WTC11 (cell line): ENCODE results near the gene CROCC2. TPM values are rescaled to one million over a fixed set of nuclear protein-coding genes. Genes with fewer than 3 reads are reported as not detected.
A peak's percentile ranks its signal among the peaks of the same experiment; 100 is the strongest.

Experiments used
- ATAC-seq: fragments of 200-7000 bp; cut with Tn5 transposase; 2 replicates; pipeline ENCODE4 v1.10.0; 2021; ENCODE audit warnings: mild to moderate bottlenecking, moderate library complexity
- CTCF ChIA-PET: fragments of 300-600 bp; sonication (Branson Sonifier 250); formaldehyde crosslinking; loops from one replicate; lab custom pipeline; 2021; ENCODE audit warnings: antibody characterized with exemption; lab: Charles Lee
- POLR2A ChIA-PET: fragments of 350-600 bp; sonication (Branson Sonifier 250); formaldehyde crosslinking; loops from one replicate; lab custom pipeline; 2021; ENCODE audit warnings: antibody characterized with exemption; lab: Charles Lee
- DNase-seq: peaks from one replicate; pipeline ENCODE4 v3.0.0; 2021; ENCODE audit warnings: low spot score
- H3K27ac Mint-ChIP-seq: 2 replicates; pipeline ENCODE4 v1.8.0; 2021; ENCODE audit warnings: mixed read lengths
- H3K27me3 Mint-ChIP-seq: 2 replicates; pipeline ENCODE4 v1.8.0; 2021; ENCODE audit warnings: low read depth, mild to moderate bottlenecking, moderate library complexity, mixed read lengths
- H3K36me3 Mint-ChIP-seq: 2 replicates; pipeline ENCODE4 v1.8.0; 2021; ENCODE audit warnings: mixed read lengths
- H3K4me1 Mint-ChIP-seq: 2 replicates; pipeline ENCODE4 v1.8.0; 2022; ENCODE audit warnings: mixed read lengths
- H3K4me3 Mint-ChIP-seq: 2 replicates; pipeline ENCODE4 v1.8.0; 2021; ENCODE audit warnings: mild to moderate bottlenecking, moderate library complexity, mixed read lengths
- H3K9me3 Mint-ChIP-seq: 2 replicates; pipeline ENCODE4 v1.8.0; 2021; ENCODE audit warnings: mixed read lengths
- CREB1 ChIP-seq: sonication (generic); formaldehyde crosslinking; IDR thresholded peaks from 2 replicates; pipeline ENCODE4 v1.8.0; 2023; ENCODE audit warnings: mild to moderate bottlenecking, missing genetic modification reagents
- ELF4 ChIP-seq: sonication (generic); formaldehyde crosslinking; IDR thresholded peaks from 2 replicates; pipeline ENCODE4 v1.8.1; 2022; ENCODE audit warnings: low read depth, mild to moderate bottlenecking, moderate library complexity, missing genetic modification reagents
- GTF2I ChIP-seq: fragments of 250-450 bp; sonication (Bioruptor Pico); conservative IDR thresholded peaks from 2 replicates; pipeline ENCODE4 v1.4.0; 2021; ENCODE audit warnings: mild to moderate bottlenecking
- KAT7 ChIP-seq: sonication (generic); formaldehyde crosslinking; IDR thresholded peaks from 2 replicates; pipeline ENCODE4 v1.8.1; 2023; ENCODE audit warnings: missing genetic modification reagents, mild to moderate bottlenecking, borderline replicate concordance
- NFE2L1 ChIP-seq: sonication (generic); formaldehyde crosslinking; IDR thresholded peaks from 2 replicates; pipeline ENCODE4 v1.8.1; 2023; ENCODE audit warnings: missing genetic modification reagents
- RORB ChIP-seq: fragments of 250-450 bp; sonication (Bioruptor Pico); IDR thresholded peaks from 2 replicates; pipeline ENCODE4 v1.9.0; 2021; ENCODE audit warnings: mild to moderate bottlenecking
- SMAD3 ChIP-seq: sonication (generic); formaldehyde crosslinking; IDR thresholded peaks from 2 replicates; pipeline ENCODE4 v1.8.0; 2022; ENCODE audit warnings: missing genetic modification reagents, mild to moderate bottlenecking, borderline replicate concordance
- ZNF263 ChIP-seq: sonication (generic); formaldehyde crosslinking; IDR thresholded peaks from 2 replicates; pipeline ENCODE4 v1.8.1; 2022; ENCODE audit warnings: low read depth, mild to moderate bottlenecking, moderate library complexity, missing genetic modification reagents
- ZNF416 ChIP-seq: fragments of 250-450 bp; sonication (Bioruptor Pico); IDR thresholded peaks from 2 replicates; pipeline ENCODE4 v1.9.0; 2021; ENCODE audit warnings: mild to moderate bottlenecking, inconsistent platforms
- ZNF671 ChIP-seq: fragments of 250-450 bp; sonication (Bioruptor Pico); IDR thresholded peaks from 2 replicates; pipeline ENCODE4 v1.8.0; 2021; ENCODE audit warnings: mild to moderate bottlenecking
- total RNA-seq: library from RNA; stranded (reverse); gene quantifications from 3 replicates; pipeline ENCODE4 v1.2.3, GENCODE V29; 2021
- TF ChIP-seq, protein P1 (sequence below): sonication (generic); formaldehyde crosslinking; IDR thresholded peaks from 2 replicates; pipeline ENCODE4 v1.8.1; 2023; ENCODE audit warnings: mild to moderate bottlenecking, missing genetic modification reagents
- TF ChIP-seq, protein P2 (sequence below): fragments of 250-450 bp; sonication (Bioruptor Pico); IDR thresholded peaks from 2 replicates; pipeline ENCODE4 v1.9.0; 2021; ENCODE audit warnings: mild to moderate bottlenecking, borderline replicate concordance
- TF ChIP-seq, protein P3 (sequence below): fragments of 250-450 bp; sonication (Bioruptor Pico); IDR thresholded peaks from 2 replicates; pipeline ENCODE4 v1.9.0; 2021; ENCODE audit warnings: moderate library complexity, mild to moderate bottlenecking, inconsistent platforms, borderline replicate concordance
- TF ChIP-seq, protein P4 (sequence below): sonication (generic); formaldehyde crosslinking; IDR thresholded peaks from 2 replicates; pipeline ENCODE4 v1.8.1; 2023; ENCODE audit warnings: mild to moderate bottlenecking, missing genetic modification reagents, moderate library complexity
- TF ChIP-seq, protein P5 (sequence below): sonication (generic); formaldehyde crosslinking; IDR thresholded peaks from 2 replicates; pipeline ENCODE4 v1.8.1; 2022; ENCODE audit warnings: missing genetic modification reagents, borderline replicate concordance
- TF ChIP-seq, protein P6 (sequence below): fragments of 250-450 bp; sonication (Bioruptor Pico); IDR thresholded peaks from 2 replicates; pipeline ENCODE4 v2.1.2; 2022; ENCODE audit warnings: mild to moderate bottlenecking, moderate library complexity

Gene CROCC2
- total RNA-seq, 1 experiment from 2014 or later, result not detected

DNA sequence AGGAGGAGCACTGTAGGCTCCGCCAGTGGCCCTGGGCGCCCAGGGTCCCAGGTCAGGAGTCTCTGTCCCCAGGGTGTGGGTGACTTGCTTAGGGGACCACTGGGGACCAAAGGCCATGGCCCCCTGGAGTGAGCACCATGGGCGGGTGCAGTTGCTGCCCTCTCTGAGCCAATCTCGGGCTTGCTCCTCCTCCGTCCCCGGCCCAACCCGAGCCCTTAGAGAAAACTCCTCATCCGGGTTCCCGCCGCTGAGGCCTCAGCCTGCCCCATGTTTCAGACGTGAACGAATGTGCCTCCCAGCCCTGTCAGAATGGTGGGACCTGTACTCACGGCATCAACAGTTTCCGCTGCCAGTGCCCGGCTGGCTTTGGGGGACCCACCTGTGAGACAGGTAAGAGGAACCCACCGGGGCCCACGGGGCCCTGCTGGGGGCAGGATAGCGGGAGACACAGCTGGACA lies 130.9 kb downstream of the CROCC2 start:
- H3K4me3 Mint-ChIP-seq, result peak overlapping the region; percentile 53
- TF ChIP-seq CREB1 (CRISPR knock-in tag) (no peak), RORB (no peak), ZNF263 (CRISPR knock-in tag) (no peak), ZNF671 (CRISPR knock-in tag) (no peak), NFE2L1 (CRISPR knock-in tag) (no peak), GTF2I (CRISPR knock-in tag) (no peak), ZNF416 (CRISPR knock-in tag) (no peak), SMAD3 (no peak)
- TF ChIP-seq, protein P1, sequence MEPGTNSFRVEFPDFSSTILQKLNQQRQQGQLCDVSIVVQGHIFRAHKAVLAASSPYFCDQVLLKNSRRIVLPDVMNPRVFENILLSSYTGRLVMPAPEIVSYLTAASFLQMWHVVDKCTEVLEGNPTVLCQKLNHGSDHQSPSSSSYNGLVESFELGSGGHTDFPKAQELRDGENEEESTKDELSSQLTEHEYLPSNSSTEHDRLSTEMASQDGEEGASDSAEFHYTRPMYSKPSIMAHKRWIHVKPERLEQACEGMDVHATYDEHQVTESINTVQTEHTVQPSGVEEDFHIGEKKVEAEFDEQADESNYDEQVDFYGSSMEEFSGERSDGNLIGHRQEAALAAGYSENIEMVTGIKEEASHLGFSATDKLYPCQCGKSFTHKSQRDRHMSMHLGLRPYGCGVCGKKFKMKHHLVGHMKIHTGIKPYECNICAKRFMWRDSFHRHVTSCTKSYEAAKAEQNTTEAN (CRISPR knock-in tag), result no peak
- TF ChIP-seq, protein P2, sequence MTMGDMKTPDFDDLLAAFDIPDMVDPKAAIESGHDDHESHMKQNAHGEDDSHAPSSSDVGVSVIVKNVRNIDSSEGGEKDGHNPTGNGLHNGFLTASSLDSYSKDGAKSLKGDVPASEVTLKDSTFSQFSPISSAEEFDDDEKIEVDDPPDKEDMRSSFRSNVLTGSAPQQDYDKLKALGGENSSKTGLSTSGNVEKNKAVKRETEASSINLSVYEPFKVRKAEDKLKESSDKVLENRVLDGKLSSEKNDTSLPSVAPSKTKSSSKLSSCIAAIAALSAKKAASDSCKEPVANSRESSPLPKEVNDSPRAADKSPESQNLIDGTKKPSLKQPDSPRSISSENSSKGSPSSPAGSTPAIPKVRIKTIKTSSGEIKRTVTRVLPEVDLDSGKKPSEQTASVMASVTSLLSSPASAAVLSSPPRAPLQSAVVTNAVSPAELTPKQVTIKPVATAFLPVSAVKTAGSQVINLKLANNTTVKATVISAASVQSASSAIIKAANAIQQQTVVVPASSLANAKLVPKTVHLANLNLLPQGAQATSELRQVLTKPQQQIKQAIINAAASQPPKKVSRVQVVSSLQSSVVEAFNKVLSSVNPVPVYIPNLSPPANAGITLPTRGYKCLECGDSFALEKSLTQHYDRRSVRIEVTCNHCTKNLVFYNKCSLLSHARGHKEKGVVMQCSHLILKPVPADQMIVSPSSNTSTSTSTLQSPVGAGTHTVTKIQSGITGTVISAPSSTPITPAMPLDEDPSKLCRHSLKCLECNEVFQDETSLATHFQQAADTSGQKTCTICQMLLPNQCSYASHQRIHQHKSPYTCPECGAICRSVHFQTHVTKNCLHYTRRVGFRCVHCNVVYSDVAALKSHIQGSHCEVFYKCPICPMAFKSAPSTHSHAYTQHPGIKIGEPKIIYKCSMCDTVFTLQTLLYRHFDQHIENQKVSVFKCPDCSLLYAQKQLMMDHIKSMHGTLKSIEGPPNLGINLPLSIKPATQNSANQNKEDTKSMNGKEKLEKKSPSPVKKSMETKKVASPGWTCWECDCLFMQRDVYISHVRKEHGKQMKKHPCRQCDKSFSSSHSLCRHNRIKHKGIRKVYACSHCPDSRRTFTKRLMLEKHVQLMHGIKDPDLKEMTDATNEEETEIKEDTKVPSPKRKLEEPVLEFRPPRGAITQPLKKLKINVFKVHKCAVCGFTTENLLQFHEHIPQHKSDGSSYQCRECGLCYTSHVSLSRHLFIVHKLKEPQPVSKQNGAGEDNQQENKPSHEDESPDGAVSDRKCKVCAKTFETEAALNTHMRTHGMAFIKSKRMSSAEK (CRISPR knock-in tag), result no peak
- TF ChIP-seq, protein P3, sequence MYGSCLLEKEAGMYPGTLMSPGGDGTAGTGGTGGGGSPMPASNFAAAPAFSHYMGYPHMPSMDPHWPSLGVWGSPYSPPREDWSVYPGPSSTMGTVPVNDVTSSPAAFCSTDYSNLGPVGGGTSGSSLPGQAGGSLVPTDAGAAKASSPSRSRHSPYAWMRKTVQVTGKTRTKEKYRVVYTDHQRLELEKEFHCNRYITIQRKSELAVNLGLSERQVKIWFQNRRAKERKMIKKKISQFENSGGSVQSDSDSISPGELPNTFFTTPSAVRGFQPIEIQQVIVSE (CRISPR knock-in tag), result no peak
- TF ChIP-seq, protein P4, sequence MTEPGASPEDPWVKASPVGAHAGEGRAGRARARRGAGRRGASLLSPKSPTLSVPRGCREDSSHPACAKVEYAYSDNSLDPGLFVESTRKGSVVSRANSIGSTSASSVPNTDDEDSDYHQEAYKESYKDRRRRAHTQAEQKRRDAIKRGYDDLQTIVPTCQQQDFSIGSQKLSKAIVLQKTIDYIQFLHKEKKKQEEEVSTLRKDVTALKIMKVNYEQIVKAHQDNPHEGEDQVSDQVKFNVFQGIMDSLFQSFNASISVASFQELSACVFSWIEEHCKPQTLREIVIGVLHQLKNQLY (CRISPR knock-in tag), result no peak
- TF ChIP-seq, protein P5, sequence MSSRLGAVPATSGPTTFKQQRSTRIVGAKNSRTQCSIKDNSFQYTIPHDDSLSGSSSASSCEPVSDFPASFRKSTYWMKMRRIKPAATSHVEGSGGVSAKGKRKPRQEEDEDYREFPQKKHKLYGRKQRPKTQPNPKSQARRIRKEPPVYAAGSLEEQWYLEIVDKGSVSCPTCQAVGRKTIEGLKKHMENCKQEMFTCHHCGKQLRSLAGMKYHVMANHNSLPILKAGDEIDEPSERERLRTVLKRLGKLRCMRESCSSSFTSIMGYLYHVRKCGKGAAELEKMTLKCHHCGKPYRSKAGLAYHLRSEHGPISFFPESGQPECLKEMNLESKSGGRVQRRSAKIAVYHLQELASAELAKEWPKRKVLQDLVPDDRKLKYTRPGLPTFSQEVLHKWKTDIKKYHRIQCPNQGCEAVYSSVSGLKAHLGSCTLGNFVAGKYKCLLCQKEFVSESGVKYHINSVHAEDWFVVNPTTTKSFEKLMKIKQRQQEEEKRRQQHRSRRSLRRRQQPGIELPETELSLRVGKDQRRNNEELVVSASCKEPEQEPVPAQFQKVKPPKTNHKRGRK (CRISPR knock-in tag), result no peak
- CTCF ChIA-PET, result interaction anchor here (1.4 kb wide), 1 partner anchor 41 kb away, joined by 5 read pairs; no protein-coding TSS in a partner anchor
- peaks cover 18% of the 10 kb centered on the region for H3K27me3 Mint-ChIP-seq
- no peaks in the 10 kb centered on the region for H3K9me3 Mint-ChIP-seq
- POLR2A ChIA-PET, result no interaction called here
- ATAC-seq (no peak), DNase-seq (no peak)
- no peak overlapping the region for H3K27ac Mint-ChIP-seq
- no peaks in the 10 kb centered on the region for H3K36me3 Mint-ChIP-seq
- H3K4me1 Mint-ChIP-seq, result no peaks in the 10 kb centered on the region

DNA sequence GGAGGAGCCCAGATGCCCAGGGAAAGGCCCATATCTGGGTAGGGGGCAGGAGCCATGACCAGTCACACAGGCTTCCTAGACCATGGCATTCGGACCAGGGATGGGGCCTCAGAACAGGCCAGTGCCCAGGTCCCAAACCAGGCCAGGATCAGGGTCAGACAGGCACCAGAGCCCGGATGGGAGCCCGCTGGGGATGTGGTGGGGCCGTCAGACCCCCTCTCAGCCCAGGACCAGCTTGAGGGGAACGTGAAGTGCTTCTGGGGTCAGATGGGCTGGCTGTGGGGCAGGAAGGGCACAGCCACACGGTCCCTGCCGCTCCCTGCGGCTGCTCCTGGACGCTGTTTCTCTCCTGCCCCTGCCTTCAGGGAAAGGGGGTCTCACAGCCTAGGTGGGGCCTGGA lies 131.4 kb downstream of the CROCC2 start:
- Mint-ChIP-seq H3K27ac (no peak overlapping the region), H3K4me1 (no peaks in the 10 kb centered on the region), H3K27me3 (peaks cover 18% of the 10 kb centered on the region), H3K9me3 (no peaks in the 10 kb centered on the region), H3K4me3 (no peak overlapping the region), H3K36me3 (no peaks in the 10 kb centered on the region)
- ChIA-PET POLR2A (interaction anchor here (1.1 kb wide), 1 partner anchor 123 kb away, joined by 3 read pairs; no protein-coding TSS in a partner anchor), CTCF (interaction anchor here (0.9 to 1.4 kb wide), 2 partner anchors 41 to 54 kb away, joined by 3 to 5 read pairs; no protein-coding TSS in a partner anchor)
- DNase-seq, result no peak
- no peak for ATAC-seq
- TF ChIP-seq ELF4 (CRISPR knock-in tag) (no peak), KAT7 (CRISPR knock-in tag) (no peak), SMAD3 (no peak)
- TF ChIP-seq, protein P6, sequence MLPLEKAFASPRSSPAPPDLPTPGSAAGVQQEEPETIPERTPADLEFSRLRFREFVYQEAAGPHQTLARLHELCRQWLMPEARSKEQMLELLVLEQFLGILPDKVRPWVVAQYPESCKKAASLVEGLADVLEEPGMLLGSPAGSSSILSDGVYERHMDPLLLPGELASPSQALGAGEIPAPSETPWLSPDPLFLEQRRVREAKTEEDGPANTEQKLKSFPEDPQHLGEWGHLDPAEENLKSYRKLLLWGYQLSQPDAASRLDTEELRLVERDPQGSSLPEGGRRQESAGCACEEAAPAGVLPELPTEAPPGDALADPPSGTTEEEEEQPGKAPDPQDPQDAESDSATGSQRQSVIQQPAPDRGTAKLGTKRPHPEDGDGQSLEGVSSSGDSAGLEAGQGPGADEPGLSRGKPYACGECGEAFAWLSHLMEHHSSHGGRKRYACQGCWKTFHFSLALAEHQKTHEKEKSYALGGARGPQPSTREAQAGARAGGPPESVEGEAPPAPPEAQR (CRISPR knock-in tag), result no peak
